B cell (primary cell): ENCODE data around the gene CNGB1. TPM values are rescaled to one million over a fixed set of nuclear protein-coding genes. Genes with fewer than 3 reads are reported as not detected.

Experiments
- ATAC-seq: fragments of 200-7000 bp; cut with Tn5 transposase; one replicate; pipeline ENCODE4 v1.10.0; 2021; ENCODE audit warnings: low read depth, mild to moderate bottlenecking, moderate number of reproducible peaks, moderate library complexity
- CTCF ChIA-PET: fragments of 350-600 bp; sonication (Branson Sonifier 250); formaldehyde crosslinking; loops from one replicate; lab custom pipeline; 2021; ENCODE audit warnings: antibody characterized with exemption, inconsistent platforms; lab: Charles Lee
- POLR2A ChIA-PET: fragments of 350-600 bp; sonication (Branson Sonifier 250); formaldehyde crosslinking; loops from one replicate; lab custom pipeline; 2021; ENCODE audit warnings: antibody characterized with exemption; lab: Charles Lee
- DNase-seq: peaks from one replicate; pipeline ENCODE4 v3.0.0; 2013
- H2AFZ ChIP-seq: 2 replicates; pipeline ENCODE4 v1.6.1; 2012; ENCODE audit warnings: mild to moderate bottlenecking, low read depth, low read length; ENCODE audit not compliant: insufficient read depth, poor library complexity, severe bottlenecking
- H3K27ac ChIP-seq, 2 donors: 1 replicate in 1 of 2; 2 replicates in 1 of 2; pipeline ENCODE4 v1.5.1; 2012 to 2013; ENCODE audit warnings: low read length in 2 of 2, mild to moderate bottlenecking in 2 of 2, moderate library complexity in 1 of 2
- H3K27me3 ChIP-seq, 4 experiments: fragments of 200-600 bp in 1 of 4; sonication (generic) in 1 of 4; replicated peaks in 1 of 4; 1 replicate in 2 of 4; 2 replicates in 2 of 4; pipeline versions ENCODE4 v1.6.1 to v1.7.0; 2013 to 2016; ENCODE audit warnings: low read length in 3 of 4, mild to moderate bottlenecking in 2 of 4, mixed read lengths in 1 of 4, moderate library complexity in 1 of 4; ENCODE audit not compliant: insufficient read depth in 4 of 4, control insufficient read depth in 3 of 4; ENCODE audit errors: control extremely low read depth in 1 of 4
- H3K36me3 ChIP-seq, 2 experiments: replicated peaks in 1 of 2; 1 replicate in 1 of 2; 2 replicates in 1 of 2; pipeline versions ENCODE4 v1.6.1 to v1.7.1; 2013; ENCODE audit warnings: low read length in 1 of 2; ENCODE audit not compliant: insufficient read depth in 2 of 2, control insufficient read depth in 1 of 2; ENCODE audit errors: control extremely low read depth in 1 of 2, extremely low read depth in 1 of 2
- H3K4me1 ChIP-seq, 2 donors: fragments of 200-600 bp in 1 of 2; sonication (generic) in 1 of 2; 1 replicate in 1 of 2; 2 replicates in 1 of 2; pipeline versions ENCODE4 v1.5.1 to v1.6.1; 2013 to 2017; ENCODE audit warnings: low read length in 2 of 2; ENCODE audit not compliant: control insufficient read depth in 2 of 2, insufficient read depth in 2 of 2
- H3K4me2 ChIP-seq: replicated peaks from 2 replicates; pipeline ENCODE3; 2012; ENCODE audit warnings: mild to moderate bottlenecking, low read depth, low read length; ENCODE audit not compliant: poor library complexity, severe bottlenecking
- H3K4me3 ChIP-seq, 5 experiments: fragments of 200-600 bp in 1 of 5; sonication (generic) in 1 of 5; 1 replicate in 3 of 5; 2 replicates in 2 of 5; pipeline versions ENCODE4 v1.5.1 to v1.7.0; 2011 to 2016; ENCODE audit warnings: low read length in 4 of 5, mild to moderate bottlenecking in 4 of 5, low read depth in 2 of 5, control low read depth in 1 of 5, moderate library complexity in 1 of 5; ENCODE audit not compliant: insufficient read depth in 1 of 5; ENCODE audit errors: control extremely low read depth in 1 of 5, extremely low read depth in 1 of 5
- H3K79me2 ChIP-seq: fragments of 200-600 bp; sonication (generic); one replicate; pipeline ENCODE4 v1.6.0; 2016; ENCODE audit warnings: low read length; ENCODE audit not compliant: control insufficient read depth, insufficient read depth
- H3K9ac ChIP-seq: fragments of 200-600 bp; sonication (generic); 2 replicates; pipeline ENCODE4 v1.6.1; 2017; ENCODE audit warnings: mild to moderate bottlenecking, low read length, moderate library complexity
- H3K9me3 ChIP-seq, 3 donors: one replicate each; pipeline versions ENCODE4 v1.6.1 to v1.7.1; 2013; ENCODE audit warnings: low read length in 2 of 3; ENCODE audit not compliant: control insufficient read depth in 2 of 3, insufficient read depth in 1 of 3; ENCODE audit errors: control extremely low read depth in 1 of 3
- H4K20me1 ChIP-seq: 2 replicates; pipeline ENCODE4 v1.6.0; 2012; ENCODE audit warnings: mild to moderate bottlenecking, low read length; ENCODE audit not compliant: insufficient read depth, control insufficient read depth, poor library complexity, severe bottlenecking
- H3K27ac Mint-ChIP-seq: one replicate; pipeline ENCODE4 v1.8.0; 2021; ENCODE audit warnings: mixed read lengths
- H3K27me3 Mint-ChIP-seq: one replicate; pipeline ENCODE4 v1.8.0; 2021; ENCODE audit warnings: mixed read lengths
- H3K4me1 Mint-ChIP-seq: one replicate; pipeline ENCODE4 v1.8.0; 2021; ENCODE audit warnings: mixed read lengths
- H3K4me3 Mint-ChIP-seq: one replicate; pipeline ENCODE4 v1.8.0; 2021; ENCODE audit warnings: mixed read lengths
- H3K9me3 Mint-ChIP-seq: one replicate; pipeline ENCODE4 v1.8.0; 2022; ENCODE audit warnings: mixed read lengths; ENCODE audit not compliant: insufficient read depth
- EZH2 ChIP-seq: IDR thresholded peaks from 2 replicates; pipeline ENCODE4 v1.6.1; 2012; ENCODE audit warnings: borderline replicate concordance, low read depth, mild to moderate bottlenecking, moderate library complexity, low read length; ENCODE audit not compliant: insufficient read depth, poor library complexity, severe bottlenecking
- WGBS: methylation state at CpG from one replicate; pipeline ENCODE4 v1.1.5; 2013; ENCODE audit warnings: missing lambda C conversion rate; ENCODE audit not compliant: insufficient coverage; 5-methylcytosine and 5-hydroxymethylcytosine counted together
- intact Hi-C: fragments of 100-400 bp; cut with micrococcal nuclease; formaldehyde crosslinking; loops from one replicate; pipeline ENCODE4 v1.10.0; 2022
- polyA plus RNA-seq: library from polyadenylated mRNA; depleted of rRNA; stranded (reverse); fragments of >200 nt; gene quantifications from 2 replicates; pipeline ENCODE4 v1.2.3, GENCODE V29; 2012
- total RNA-seq, 2 donors: library from RNA; stranded (reverse); fragments of 120-200 nt in 1 of 2; gene quantifications; 1 replicate in 1 of 2; 2 replicates in 1 of 2; pipeline versions ENCODE4 v1.2.3 to v1.2.4, GENCODE V29; 2013 to 2022
- TF ChIP-seq, protein P1 (sequence below): fragments of 200-600 bp; IDR thresholded peaks from one replicate; pipeline ENCODE4 v1.8.0; 2022; ENCODE audit warnings: antibody characterized with exemption, mild to moderate bottlenecking

Gene CNGB1
- total and polyA plus RNA-seq, 2 donors (not counting 1 experiment from before 2014, with no cell fraction given): not detected

- Histone ChIP-seq H3K4me2 (no peak overlapping the region), H2AFZ (no peak overlapping the region), H3K36me3 (no peaks in the 10 kb centered on the region), H3K9ac (no peak overlapping the region), H3K9me3 (peaks cover 0 to 7% (median 0%) of the 10 kb centered on the region in 3 donors), H3K4me1 (no peaks in the 10 kb centered on the region), H3K79me2 (no peaks in the 10 kb centered on the region), H3K27me3 (peaks cover 0 to 12% (median 0%) of the 10 kb centered on the region in 4 experiments), H3K4me3 (no peak overlapping the region), H4K20me1 (no peaks in the 10 kb centered on the region), H3K27ac (no peak overlapping the region)
- no peak for ATAC-seq
- H3K4me1 Mint-ChIP-seq: peaks cover 1% of the 10 kb centered on the region
- ChIA-PET POLR2A (no interaction called here), CTCF (no interaction called here)
- H3K27me3 Mint-ChIP-seq: peaks cover 21% of the 10 kb centered on the region
- no peak overlapping the region for H3K27ac Mint-ChIP-seq
- peaks cover 1% of the 10 kb centered on the region for H3K9me3 Mint-ChIP-seq
- WGBS: 97% methylated on average over 7 of the region's 9 CpGs
- no peak overlapping the region for H3K4me3 Mint-ChIP-seq
- intact Hi-C loops: no loop called here
- no peak for DNase-seq
- TF ChIP-seq EZH2: no peak
- TF ChIP-seq, protein P1, sequence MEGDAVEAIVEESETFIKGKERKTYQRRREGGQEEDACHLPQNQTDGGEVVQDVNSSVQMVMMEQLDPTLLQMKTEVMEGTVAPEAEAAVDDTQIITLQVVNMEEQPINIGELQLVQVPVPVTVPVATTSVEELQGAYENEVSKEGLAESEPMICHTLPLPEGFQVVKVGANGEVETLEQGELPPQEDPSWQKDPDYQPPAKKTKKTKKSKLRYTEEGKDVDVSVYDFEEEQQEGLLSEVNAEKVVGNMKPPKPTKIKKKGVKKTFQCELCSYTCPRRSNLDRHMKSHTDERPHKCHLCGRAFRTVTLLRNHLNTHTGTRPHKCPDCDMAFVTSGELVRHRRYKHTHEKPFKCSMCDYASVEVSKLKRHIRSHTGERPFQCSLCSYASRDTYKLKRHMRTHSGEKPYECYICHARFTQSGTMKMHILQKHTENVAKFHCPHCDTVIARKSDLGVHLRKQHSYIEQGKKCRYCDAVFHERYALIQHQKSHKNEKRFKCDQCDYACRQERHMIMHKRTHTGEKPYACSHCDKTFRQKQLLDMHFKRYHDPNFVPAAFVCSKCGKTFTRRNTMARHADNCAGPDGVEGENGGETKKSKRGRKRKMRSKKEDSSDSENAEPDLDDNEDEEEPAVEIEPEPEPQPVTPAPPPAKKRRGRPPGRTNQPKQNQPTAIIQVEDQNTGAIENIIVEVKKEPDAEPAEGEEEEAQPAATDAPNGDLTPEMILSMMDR: no peak
Observed at GRCh38 chr16:57914244-57915173, 56.4 kb downstream of the CNGB1 start.
